Endothelial cell of umbilical vein (primary cell): ENCODE measurements around the gene MAP3K19. TPM values are rescaled to one million over a fixed set of nuclear protein-coding genes. Genes with fewer than 3 reads are reported as not detected.

Source experiments
- BruUV-seq: library from RNA; stranded (reverse); fragments of 400-500 nt; replicated peaks from 2 replicates; lab custom pipeline; 2021; lab: Mats Ljungman, UMichigan
- CTCF ChIA-PET: fragments of 300-600, 350-600 bp; sonication (Branson Sonifier 250); formaldehyde crosslinking; loops from one replicate; lab custom pipeline; 2021; ENCODE audit warnings: antibody characterized with exemption, inconsistent platforms; lab: Charles Lee
- POLR2A ChIA-PET: fragments of 300-600, 350-600 bp; sonication (Branson Sonifier 250); formaldehyde crosslinking; loops from one replicate; lab custom pipeline; 2021; ENCODE audit warnings: antibody characterized with exemption, inconsistent platforms; lab: Charles Lee
- DNase-seq: peaks from one replicate; pipeline ENCODE4 v3.0.0-alpha.2; 2011; ENCODE audit warnings: low read depth, low spot score
- FAIRE-seq: peaks from 2 replicates; lab custom pipeline; 2011; peaks lifted over from hg19 to GRCh38; lab: Jason Lieb, UNC
- H2AFZ ChIP-seq: 2 replicates; pipeline ENCODE4 v1.6.0; 2012; ENCODE audit warnings: low read depth, low read length, control low read depth, inconsistent platforms
- H3K27ac ChIP-seq: 2 replicates; pipeline ENCODE4 v1.5.1; 2011; ENCODE audit warnings: low read depth, mild to moderate bottlenecking, control low read depth, low read length, moderate library complexity; ENCODE audit not compliant: insufficient read depth
- H3K27me3 ChIP-seq, 2 experiments: 2 replicates each; pipeline versions ENCODE4 v1.6.0 to v1.6.1; 2011; ENCODE audit warnings: low read length in 2 of 2, mixed read lengths in 1 of 2; ENCODE audit not compliant: control insufficient read depth in 2 of 2, insufficient read depth in 2 of 2
- H3K36me3 ChIP-seq, 2 experiments: 2 replicates in 1 of 2; 3 replicates in 1 of 2; pipeline ENCODE4 v1.5.1; 2011; ENCODE audit warnings: low read length in 2 of 2, mild to moderate bottlenecking in 1 of 2, moderate library complexity in 1 of 2; ENCODE audit not compliant: control insufficient read depth in 2 of 2, insufficient read depth in 2 of 2; ENCODE audit errors: extremely low read depth in 1 of 2
- H3K4me1 ChIP-seq: 3 replicates; pipeline ENCODE4 v1.5.1; 2011; ENCODE audit warnings: mild to moderate bottlenecking, low read length; ENCODE audit not compliant: control insufficient read depth, insufficient read depth; ENCODE audit errors: extremely low read depth
- H3K4me2 ChIP-seq: 2 replicates; pipeline ENCODE4 v1.6.1; 2011; ENCODE audit warnings: low read length, control low read depth, mixed read lengths; ENCODE audit not compliant: insufficient read depth
- H3K4me3 ChIP-seq, 3 experiments: fragments of 200-600 bp in 1 of 3; sonication (generic), shearing (Covaris generic) in 1 of 3; replicated peaks in 1 of 3; 2 replicates each; pipeline ENCODE4 v1.5.1; 2011 to 2016; ENCODE audit warnings: control low read depth in 3 of 3, low read length in 3 of 3, mild to moderate bottlenecking in 2 of 3, inconsistent platforms in 1 of 3, low read depth in 1 of 3, moderate library complexity in 1 of 3; ENCODE audit not compliant: insufficient read depth in 1 of 3
- H3K79me2 ChIP-seq: 2 replicates; pipeline ENCODE4 v1.6.0; 2012; ENCODE audit warnings: low read length, inconsistent platforms; ENCODE audit not compliant: control insufficient read depth, insufficient read depth
- H3K9ac ChIP-seq: replicated peaks from 2 replicates; pipeline ENCODE3; 2011; ENCODE audit warnings: low read length, control low read depth; ENCODE audit not compliant: insufficient read depth; ENCODE audit errors: extremely low read depth
- H3K9me1 ChIP-seq: replicated peaks from 3 replicates; pipeline ENCODE4 v1.6.0; 2011; ENCODE audit warnings: mild to moderate bottlenecking, low read length; ENCODE audit not compliant: control insufficient read depth, insufficient read depth; ENCODE audit errors: extremely low read depth
- H3K9me3 ChIP-seq: replicated peaks from 2 replicates; pipeline ENCODE4 v1.5.1; 2012; ENCODE audit warnings: low read length, inconsistent platforms; ENCODE audit not compliant: control insufficient read depth, insufficient read depth
- H4K20me1 ChIP-seq: replicated peaks from 2 replicates; pipeline ENCODE3; 2011; ENCODE audit warnings: mild to moderate bottlenecking, low read length; ENCODE audit not compliant: control insufficient read depth, insufficient read depth; ENCODE audit errors: extremely low read depth
- CTCF ChIP-seq, 2 donors: IDR thresholded peaks; 1 replicate in 1 of 2; 2 replicates in 1 of 2; pipeline ENCODE4 v1.5.1; 2011; ENCODE audit warnings: low read length in 2 of 2, mild to moderate bottlenecking in 2 of 2, moderate library complexity in 2 of 2, control low read depth in 1 of 2, inconsistent platforms in 1 of 2, low read depth in 1 of 2; ENCODE audit not compliant: insufficient read depth in 1 of 2; ENCODE audit errors: extremely low read depth in 1 of 2
- EZH2 ChIP-seq: IDR thresholded peaks from 2 replicates; pipeline ENCODE4 v1.6.1; 2012; ENCODE audit warnings: borderline replicate concordance, low read depth, mild to moderate bottlenecking, moderate library complexity, low read length, inconsistent platforms; ENCODE audit not compliant: severe bottlenecking
- FOS ChIP-seq: IDR thresholded peaks from 2 replicates; pipeline ENCODE4 v1.6.1; 2011; ENCODE audit warnings: mild to moderate bottlenecking, low read length, moderate library complexity, borderline replicate concordance; ENCODE audit not compliant: insufficient read depth
- GATA2 ChIP-seq: IDR thresholded peaks from 2 replicates; pipeline ENCODE4 v1.7.0; 2011; ENCODE audit warnings: low read depth, mild to moderate bottlenecking, moderate library complexity, mixed read lengths, low read length; ENCODE audit not compliant: insufficient read length, insufficient read depth
- JUN ChIP-seq: IDR thresholded peaks from 2 replicates; pipeline ENCODE4 v1.6.1; 2011; ENCODE audit warnings: borderline replicate concordance, low read depth; ENCODE audit not compliant: insufficient read length, insufficient read depth
- MYC ChIP-seq: IDR thresholded peaks from one replicate; pipeline ENCODE4 v1.6.1; 2011; ENCODE audit warnings: mild to moderate bottlenecking, low read depth, low read length
- POLR2A ChIP-seq: IDR thresholded peaks from 2 replicates; pipeline ENCODE4 v1.6.1; 2012; ENCODE audit warnings: low read depth, mild to moderate bottlenecking, control low read depth, low read length
- POLR2AphosphoS5 ChIP-seq: IDR thresholded peaks from 2 replicates; pipeline ENCODE4 v1.6.1; 2012; ENCODE audit warnings: low read depth, mild to moderate bottlenecking, control low read depth, low read length, moderate library complexity; ENCODE audit not compliant: insufficient read depth
- dilution Hi-C: fragments of 300-500 bp; cut with MboI; formaldehyde crosslinking; loops from one replicate; pipeline ENCODE4 v1.15.0; 2019; ENCODE audit warnings: low sequenced_read_pairs; ENCODE audit not compliant: extremely low pct_ligation_motif_present
- intact Hi-C: fragments of 100-400 bp; cut with micrococcal nuclease; formaldehyde crosslinking; loops from one replicate; pipeline ENCODE4 v1.10.0; 2022
- polyA plus RNA-seq, 4 experiments: library from polyadenylated mRNA; depleted of rRNA in 3 of 4; stranded (reverse) in 3 of 4; unstranded in 1 of 4; fragments of >200 nt; gene quantifications; 2 replicates each; pipeline versions ENCODE4 v1.2.1 to v1.2.3, GENCODE V29; 2011 to 2012; ENCODE audit warnings: missing spikeins in 1 of 4
- total RNA-seq: library from RNA; stranded (reverse); gene quantifications from 2 replicates; pipeline ENCODE4 v1.2.3, GENCODE V29; 2021
- TF ChIP-seq, protein P1 (sequence below): IDR thresholded peaks from 2 replicates; pipeline ENCODE4 v1.6.1; 2011; ENCODE audit not compliant: insufficient read depth, insufficient read length

The MAP3K19 gene
- total and polyA plus RNA-seq, 2 donors (not counting 3 experiments of a cell fraction or from before 2014, with no cell fraction given): not detected

- peak; percentile 95 to 96 for TF ChIP-seq CTCF (IDR thresholded peaks at IDR 0.05; ENCODE audit: extremely low read depth in 1 of 2, insufficient read depth in 1 of 2, low read depth in 1 of 2, low read length in 2 of 2)
- no peak for TF ChIP-seq EZH2
- Histone ChIP-seq H3K9me1 (no peaks in the 10 kb centered on the region), H3K9ac (no peak overlapping the region), H3K27ac (no peak overlapping the region), H3K79me2 (no peaks in the 10 kb centered on the region), H3K9me3 (no peaks in the 10 kb centered on the region), H2AFZ (peak overlapping the region; percentile 84), H3K27me3 (peaks cover 13 to 18% of the 10 kb centered on the region in 2 experiments), H3K4me3 (no peak overlapping the region), H4K20me1 (no peaks in the 10 kb centered on the region), H3K4me1 (no peaks in the 10 kb centered on the region), H3K4me2 (no peak overlapping the region), H3K36me3 (no peaks in the 10 kb centered on the region)
- dilution Hi-C loops (no loop called here), intact Hi-C loops (loop anchor here (1.0 to 10.0 kb wide), 7 partner anchors 161 to 1373 kb away; partner anchors contain the start of genes R3HDM1 and ZRANB3)
- peak; percentile 66 for DNase-seq
- ChIA-PET POLR2A (no interaction called here), CTCF (interaction anchor here (0.6 to 8.0 kb wide), 62 partner anchors 9 to 1395 kb away, joined by 3 to 231 read pairs (median 4); partner anchors contain the start of genes MCM6, R3HDM1 and ZRANB3)
- no TSS peak for BruUV-seq
- peak; percentile 83 for FAIRE-seq
Observed at GRCh38 chr2:135004005-135004746, 43.1 kb downstream of the MAP3K19 start.

- ChIA-PET POLR2A (no interaction called here), CTCF (interaction anchor here (1.2 to 8.0 kb wide), 8 partner anchors 13 to 794 kb away, joined by 3 to 231 read pairs (median 42); no protein-coding TSS in a partner anchor)
- Histone ChIP-seq H3K9me1 (no peaks in the 10 kb centered on the region), H3K36me3 (no peaks in the 10 kb centered on the region), H3K4me1 (no peaks in the 10 kb centered on the region), H3K4me2 (no peak overlapping the region), H3K9ac (no peak overlapping the region), H2AFZ (no peak overlapping the region), H3K27me3 (peaks cover 17 to 22% of the 10 kb centered on the region in 2 experiments), H3K9me3 (no peaks in the 10 kb centered on the region), H3K79me2 (no peaks in the 10 kb centered on the region), H3K27ac (no peak overlapping the region), H4K20me1 (no peaks in the 10 kb centered on the region), H3K4me3 (no peak overlapping the region)
- no peak for TF ChIP-seq POLR2AphosphoS5
- TF ChIP-seq POLR2A: no peak
- TF ChIP-seq, protein P1, sequence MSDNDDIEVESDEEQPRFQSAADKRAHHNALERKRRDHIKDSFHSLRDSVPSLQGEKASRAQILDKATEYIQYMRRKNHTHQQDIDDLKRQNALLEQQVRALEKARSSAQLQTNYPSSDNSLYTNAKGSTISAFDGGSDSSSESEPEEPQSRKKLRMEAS: no peak
- TF ChIP-seq EZH2: no peak
- no peak for TF ChIP-seq GATA2
- TF ChIP-seq FOS: no peak
- no peak for TF ChIP-seq JUN
- no peak for TF ChIP-seq CTCF (IDR thresholded peaks at IDR 0.05; ENCODE audit: extremely low read depth in 1 of 2, insufficient read depth in 1 of 2, low read depth in 1 of 2, low read length in 2 of 2)
- no peak for TF ChIP-seq MYC
- BruUV-seq: no TSS peak
- no peak for DNase-seq
- intact Hi-C loops (loop anchor here (5.0 to 10.0 kb wide), 2 partner anchors 162 to 1374 kb away; no protein-coding TSS in a partner anchor), dilution Hi-C loops (no loop called here)
- FAIRE-seq: no peak
Observed at GRCh38 chr2:135002836-135003235, 44.4 kb downstream of the MAP3K19 start.
